CD4-positive, alpha-beta T cell treated with Interleukin-1 beta for 1 hour (primary cell): ENCODE measurements around the gene KNCN.

ENCODE experiments used
- DNase-seq, 2 donors: peaks; one replicate each; pipeline ENCODE4 v3.0.0-alpha.2; 2020 to 2022

The KNCN gene

DNA sequence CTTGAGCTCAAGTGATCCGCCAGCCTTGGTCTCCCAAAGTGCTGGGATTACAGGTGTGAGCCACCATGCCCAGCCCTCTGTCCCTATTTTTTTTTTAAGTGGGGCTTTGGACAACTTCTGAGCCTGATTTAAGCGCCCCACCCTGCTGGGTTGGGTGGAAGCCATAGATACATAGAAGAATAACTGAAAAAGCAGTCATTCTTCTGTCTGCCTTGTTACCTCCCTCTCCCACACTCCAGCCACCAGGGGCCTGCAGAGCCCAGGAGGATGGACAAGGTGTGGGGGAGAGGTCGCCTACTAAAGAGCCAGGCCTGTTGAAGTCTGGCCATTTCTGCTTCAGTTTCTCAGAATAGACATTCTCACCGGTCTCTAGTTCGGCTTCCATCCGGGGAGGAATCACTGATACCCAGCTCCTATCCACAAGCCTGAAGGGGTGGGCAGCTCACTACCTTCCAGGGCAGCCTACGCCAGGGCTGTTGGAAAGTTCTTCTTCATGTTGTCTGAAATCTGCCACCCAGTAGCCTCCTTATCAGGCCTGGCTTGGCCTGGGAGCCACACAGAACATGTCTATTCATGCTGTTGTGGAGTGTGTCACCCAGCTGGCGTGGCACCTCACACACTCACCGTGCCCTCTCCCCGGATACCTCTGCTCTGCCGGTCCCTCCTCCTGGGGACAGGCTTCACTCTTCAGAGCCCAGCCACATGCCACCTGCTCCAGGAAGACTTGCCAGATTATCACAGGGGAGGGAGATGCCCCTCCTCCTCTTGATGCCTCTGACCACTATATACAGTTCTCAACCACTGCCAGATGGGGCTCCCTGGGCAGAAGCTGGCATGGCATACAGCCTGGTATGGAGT is 27.7 kb downstream of the KNCN start:
- no peak for DNase-seq

DNA sequence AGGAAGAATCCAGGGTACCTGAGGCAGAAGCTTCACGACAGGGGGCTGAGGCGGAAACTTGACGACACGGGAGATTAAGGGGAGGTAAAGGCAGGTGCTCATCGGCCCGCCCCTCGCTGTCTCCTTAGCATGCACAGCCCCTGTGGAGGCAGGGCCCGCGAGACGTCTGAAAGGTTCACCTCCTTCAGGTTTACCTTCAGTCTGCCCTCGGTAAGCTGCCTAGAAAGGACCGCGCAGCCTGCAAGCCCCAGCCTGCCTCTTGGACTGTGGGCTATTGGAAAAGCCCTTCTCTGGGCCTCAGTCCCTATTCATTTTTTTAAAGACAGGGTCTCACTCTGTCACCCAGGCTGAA is 28.5 kb downstream of the KNCN start:
- no peak for DNase-seq

DNA sequence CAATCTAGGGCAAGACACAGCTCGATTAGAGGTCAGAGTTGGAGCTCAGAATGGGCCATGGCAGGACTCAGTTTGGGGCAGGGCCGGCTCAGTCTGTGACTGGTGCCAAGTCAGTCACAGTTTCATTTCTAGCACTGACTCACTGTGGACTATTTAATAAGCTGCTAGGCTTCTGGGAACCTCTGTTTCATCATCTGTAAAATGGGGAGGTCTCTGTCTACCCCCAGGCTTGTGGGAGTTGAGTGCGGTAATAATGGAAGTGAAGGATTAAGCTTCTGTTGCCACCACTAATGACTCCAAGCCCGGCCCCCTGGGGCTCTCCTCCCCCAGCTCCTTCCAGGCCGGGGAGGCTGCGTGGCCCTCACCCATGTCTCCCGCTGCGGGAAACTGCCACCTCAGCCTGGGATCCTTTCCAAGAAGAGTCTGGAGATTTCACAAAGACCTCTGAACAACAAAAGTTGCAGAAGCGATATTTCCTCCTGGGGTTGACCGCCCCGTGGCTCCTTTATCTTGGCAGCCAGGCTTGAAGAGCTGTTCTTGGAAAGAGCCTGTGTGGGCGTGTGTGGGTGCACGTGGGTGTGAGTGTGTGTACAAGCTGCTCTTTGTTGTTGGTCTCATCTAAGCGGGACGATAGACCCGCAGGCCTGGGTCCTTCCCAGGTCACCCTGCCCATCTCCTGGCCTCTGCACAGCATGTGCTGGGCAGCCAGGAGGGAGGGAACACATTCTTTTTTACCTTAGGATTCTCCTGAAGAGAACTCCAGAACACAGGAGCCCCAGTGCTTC is 29.1 kb downstream of the KNCN start:
- no peak for DNase-seq

DNA sequence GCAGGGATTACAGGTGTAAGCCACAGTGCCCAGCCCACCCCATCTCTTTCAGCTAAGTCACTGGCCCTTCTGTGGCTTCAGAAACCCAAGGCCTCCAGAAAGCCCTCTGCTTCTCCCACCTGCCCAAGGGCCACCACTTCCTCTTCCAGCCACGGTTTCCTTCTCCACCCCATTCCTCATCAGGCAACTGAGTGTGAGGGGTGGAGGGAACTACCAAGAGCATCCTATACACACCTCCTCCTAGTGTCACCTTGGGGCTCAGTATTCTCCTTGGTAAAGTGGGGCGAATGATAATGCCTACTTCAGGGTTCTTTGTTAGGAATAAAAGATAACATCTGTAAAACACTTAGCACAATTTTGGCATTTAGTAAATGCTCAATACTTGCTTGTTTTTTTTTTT is 30.0 kb downstream of the KNCN start:
- DNase-seq: no peak

GRCh38 chr1:46520063-46520911 is 31.2 kb downstream of the KNCN start:
- no peak for DNase-seq

DNA sequence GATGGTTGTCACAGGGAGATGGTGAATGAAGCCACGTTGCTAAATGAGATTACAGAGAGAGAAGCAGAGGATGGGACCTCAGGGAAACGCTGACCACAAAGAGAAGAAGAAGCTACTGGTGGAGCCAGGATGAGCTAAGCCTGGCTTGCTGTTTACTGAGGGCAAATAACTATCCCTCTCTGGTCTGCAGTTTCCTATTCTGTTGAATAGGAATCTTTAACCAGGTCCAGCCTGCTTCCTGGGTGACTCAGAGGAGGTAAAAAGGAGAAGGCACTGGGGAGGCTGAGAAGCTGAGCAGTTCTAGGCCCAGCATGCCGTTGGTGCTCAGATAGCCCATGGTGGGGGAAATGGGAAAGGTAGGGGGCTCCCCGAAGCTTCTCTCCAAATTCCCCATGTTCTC is 32.2 kb downstream of the KNCN start:
- no peak for DNase-seq

- DNase-seq: no peak
Measured at GRCh38 chr1:46517932-46518498, 33.4 kb downstream of the KNCN start.

GRCh38 chr1:46517010-46517600 is 34.3 kb downstream of the KNCN start:
- DNase-seq: no peak

DNA sequence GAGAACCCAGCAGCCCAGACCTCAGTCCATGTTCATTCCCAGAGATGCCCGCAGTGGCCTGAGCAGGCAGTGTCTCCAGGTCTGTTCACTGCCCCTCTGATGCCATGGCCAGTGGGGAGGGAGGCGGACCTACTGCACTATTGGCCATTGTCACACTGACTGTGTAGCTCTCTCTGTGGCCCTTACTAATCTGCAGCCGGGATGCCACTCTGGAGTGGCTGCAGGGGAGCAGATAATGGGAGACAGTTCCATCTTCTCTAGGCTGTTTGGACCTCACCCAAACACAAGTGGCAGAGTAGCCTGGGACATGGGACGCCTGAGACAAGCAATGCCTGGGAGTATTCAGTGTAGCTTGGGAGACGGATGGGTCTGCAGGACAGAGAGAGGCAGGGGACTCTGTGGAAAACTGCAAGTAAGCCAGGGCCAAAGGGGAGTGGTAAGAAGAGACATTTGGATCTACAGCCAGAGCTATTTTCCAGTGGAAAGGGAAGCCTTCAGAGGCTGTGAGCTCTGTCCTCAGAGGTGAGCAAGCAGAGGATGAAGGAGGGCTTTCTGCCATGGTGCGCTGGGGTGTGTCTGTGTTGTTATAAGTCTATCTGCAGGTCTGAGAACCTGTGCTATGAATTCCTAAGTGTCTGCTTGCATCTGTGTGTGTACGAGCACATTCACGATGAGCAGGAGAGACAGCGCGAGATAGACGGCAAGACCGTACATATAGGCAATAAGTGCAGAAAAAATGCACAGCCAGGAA is 35.1 kb downstream of the KNCN start:
- no peak for DNase-seq

DNA sequence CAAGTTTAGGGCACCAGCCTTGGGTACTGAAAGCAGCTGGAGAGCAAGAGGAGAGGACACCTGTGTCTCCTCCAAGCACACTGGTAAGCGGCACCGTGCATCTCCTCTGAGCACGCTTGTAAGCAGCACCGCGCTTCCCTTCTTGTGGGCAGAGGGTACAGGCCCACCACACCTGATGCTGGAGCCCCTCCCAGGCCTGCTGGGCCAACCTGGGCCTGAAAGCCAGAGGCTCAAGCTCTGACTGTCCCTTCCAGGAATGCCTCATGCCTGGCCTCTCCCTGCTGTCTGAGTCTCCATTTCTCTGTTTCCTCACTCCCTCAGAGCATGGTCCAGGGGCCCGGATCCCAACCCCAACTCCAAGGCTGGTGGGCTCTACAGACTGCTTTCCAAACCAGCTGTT is 35.9 kb downstream of the KNCN start:
- no peak for DNase-seq

- DNase-seq: no peak
Measured at GRCh38 chr1:46513536-46513935, 37.9 kb downstream of the KNCN start.

- no peak for DNase-seq
Measured at GRCh38 chr1:46512792-46513190, 38.7 kb downstream of the KNCN start.

DNA sequence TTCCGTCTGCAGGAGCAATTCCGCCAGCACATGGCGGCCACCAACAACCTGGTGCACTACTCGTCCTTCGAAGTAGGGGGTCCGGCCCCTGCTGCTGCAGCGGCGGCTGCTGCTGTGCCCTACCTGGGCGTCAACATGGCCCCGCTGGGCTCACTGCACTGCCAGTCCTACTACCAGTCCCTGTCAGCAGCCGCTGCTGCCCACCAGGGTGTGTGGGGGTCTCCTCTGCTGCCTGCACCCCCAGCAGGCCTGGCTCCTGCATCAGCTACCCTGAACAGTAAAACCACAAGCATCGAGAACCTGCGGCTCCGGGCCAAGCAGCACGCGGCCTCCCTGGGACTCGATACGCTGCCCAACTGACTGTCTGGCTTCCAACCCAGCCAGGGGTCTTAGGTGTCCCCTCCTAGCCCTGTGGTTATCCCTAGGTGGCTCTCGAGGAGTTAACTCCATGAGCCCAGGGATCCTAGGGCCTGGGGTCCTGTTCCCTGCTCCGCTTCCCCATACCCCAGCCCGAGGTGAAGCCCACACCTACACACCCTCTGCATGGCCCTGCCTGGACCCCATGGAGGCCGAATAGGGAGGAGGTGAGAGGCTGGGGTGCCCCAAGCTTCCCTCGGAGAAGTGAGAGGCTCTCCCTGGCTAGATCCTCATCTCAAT is 39.2 kb downstream of the KNCN start:
- DNase-seq: no peak

- no peak for DNase-seq
Measured at GRCh38 chr1:46510998-46511365, 40.5 kb downstream of the KNCN start.

DNA sequence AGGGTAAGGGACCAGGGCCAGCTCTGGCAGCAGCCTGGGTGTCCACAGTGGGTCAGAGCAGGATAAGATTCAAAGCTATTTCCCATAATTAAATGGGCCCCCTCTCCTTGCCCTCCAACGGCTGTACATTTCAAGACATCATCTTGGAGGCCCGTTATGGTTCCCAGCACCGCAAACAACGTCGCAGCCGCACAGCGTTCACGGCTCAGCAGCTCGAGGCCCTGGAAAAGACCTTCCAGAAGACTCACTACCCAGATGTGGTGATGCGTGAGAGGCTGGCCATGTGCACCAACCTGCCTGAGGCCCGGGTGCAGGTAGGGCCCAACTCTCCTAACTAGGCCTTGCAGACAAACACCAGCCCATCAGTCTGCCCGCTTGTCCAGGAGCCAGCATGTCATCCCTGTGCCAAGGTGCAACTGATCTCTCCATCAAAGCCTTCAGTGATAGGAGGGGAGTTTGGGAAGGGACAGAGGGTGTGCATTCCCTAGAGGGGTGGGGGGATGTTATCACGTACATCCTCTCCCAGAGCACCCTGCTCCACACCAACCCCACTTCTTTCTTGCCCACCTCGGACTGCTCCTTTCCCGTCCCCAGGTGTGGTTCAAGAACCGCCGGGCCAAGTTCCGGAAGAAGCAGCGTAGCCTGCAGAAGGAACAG is 41.0 kb downstream of the KNCN start:
- DNase-seq: no peak

GRCh38 chr1:46508757-46509156 is 42.7 kb downstream of the KNCN start:
- no peak for DNase-seq

DNA sequence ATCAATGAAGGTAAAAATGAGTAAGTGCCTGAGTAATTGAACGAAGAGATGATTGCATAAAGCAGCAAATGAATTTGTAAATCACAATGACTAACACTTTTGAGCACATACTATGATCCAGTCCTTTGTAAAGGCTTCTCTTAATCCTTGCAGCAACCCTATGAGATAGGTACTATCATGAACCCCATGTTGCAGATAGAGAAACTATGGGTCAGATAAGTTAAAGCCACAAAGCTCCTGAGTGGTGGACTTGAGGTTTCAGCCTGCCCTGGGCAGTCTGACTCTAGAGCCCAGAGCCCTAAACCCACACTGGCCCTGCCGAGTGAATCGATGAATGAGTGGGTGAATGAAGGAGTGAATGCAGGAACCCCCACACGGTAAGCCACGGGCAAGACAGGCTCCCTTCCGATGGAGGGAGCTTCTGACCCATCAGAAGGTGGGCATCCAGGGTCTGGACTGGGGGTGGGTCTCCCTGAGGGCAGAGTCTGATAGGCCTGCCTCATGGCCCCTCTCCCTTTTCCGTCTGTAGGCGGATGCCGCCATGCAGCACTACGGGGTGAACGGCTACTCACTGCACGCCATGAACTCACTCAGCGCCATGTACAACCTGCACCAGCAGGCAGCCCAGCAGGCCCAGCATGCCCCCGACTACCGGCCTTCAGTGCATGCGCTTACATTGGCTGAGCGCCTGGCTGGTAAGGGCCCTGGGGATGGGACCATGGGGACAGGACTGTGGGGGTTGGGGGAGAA is 44.8 kb downstream of the KNCN start:
- no peak for DNase-seq

GRCh38 chr1:46503421-46503820 is 48.0 kb downstream of the KNCN start:
- no peak for DNase-seq

DNA sequence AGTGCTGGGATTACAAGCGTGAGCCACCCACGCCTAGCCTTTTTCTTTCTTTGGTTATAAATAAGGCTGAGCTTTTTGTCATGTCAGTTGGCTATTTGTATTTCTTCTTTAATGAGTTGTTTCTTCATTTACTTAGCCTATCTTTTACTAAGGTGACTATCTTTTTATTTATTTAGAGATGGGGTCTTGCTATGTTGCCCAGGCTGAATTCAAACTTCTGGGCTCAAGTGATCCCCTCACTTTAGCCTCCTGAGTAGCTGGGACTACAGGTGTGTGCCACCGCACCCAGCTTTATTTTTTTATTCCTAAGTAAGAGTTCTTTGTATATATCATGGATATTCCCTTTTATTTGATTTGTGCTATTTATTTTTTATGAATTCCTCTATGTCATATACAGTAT is 49.9 kb downstream of the KNCN start:
- DNase-seq: no peak

DNA sequence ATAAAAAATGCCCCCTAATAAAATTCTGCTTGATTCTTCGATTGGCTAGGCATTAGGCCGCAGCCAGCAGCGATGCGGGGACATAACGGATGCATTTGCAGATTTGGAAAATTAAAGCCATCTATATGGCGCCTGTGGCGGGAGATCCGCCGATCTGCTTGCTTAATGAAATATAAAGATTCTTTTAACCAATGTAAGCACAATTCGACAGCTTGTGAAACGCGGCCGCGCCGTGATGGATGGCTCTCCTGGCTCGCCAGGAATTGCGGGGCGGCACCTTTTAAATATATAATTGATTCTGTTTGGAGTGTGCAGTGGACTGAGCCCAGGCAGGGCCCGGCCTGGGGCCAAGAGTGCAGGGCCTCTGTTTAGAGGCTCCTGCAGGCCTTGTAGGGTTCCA is 53.8 kb downstream of the KNCN start:
- no peak for DNase-seq
